GM12864 (cell line): ENCODE data around the gene LRRC38.

Source experiments
- DNase-seq: peaks from one replicate; pipeline ENCODE4 v3.0.0-alpha.2; 2011; ENCODE audit warnings: low read depth
- H3K4me3 ChIP-seq: 2 replicates; pipeline ENCODE4 v1.5.1; 2011; ENCODE audit warnings: mild to moderate bottlenecking, low read depth, low read length, control low read depth
- CTCF ChIP-seq: IDR thresholded peaks from 2 replicates; pipeline ENCODE4 v1.5.1; 2011; ENCODE audit warnings: low read depth, mild to moderate bottlenecking, moderate library complexity, low read length, control low read depth, inconsistent platforms; ENCODE audit errors: missing control alignments

Gene LRRC38

DNA sequence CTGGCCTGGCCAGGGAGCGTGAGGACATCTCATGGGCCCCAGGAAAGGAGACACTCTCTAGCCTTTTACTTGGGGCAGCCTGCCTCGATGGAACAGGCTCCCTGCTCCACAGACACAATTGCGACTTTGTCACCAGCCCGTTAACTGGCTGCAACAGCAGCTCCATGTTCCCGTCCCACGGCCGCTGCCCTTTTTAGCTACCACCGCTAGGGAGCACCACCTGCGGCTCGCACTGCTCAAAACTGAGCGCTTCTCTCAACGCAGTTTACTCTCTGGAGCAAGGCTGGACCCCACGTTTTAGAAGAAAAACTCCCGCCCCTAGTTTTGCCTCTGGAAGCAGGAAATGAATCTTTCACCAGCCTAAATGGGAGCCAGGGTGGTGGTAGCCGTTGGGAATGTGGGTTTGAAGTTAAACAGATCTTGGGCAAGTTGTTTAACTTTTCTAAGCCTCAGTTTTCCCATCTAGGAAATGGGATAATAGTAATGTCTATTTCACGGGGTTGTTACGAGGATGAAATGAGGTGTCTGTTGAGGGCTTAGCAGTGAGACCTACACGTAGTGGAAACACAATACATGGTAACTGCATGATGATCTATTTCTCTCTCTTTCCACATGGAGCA is 3.5 kb upstream of the LRRC38 start:
- no peak for DNase-seq
- TF ChIP-seq CTCF: peak; percentile 77
- no peak overlapping the region for H3K4me3 ChIP-seq

DNA sequence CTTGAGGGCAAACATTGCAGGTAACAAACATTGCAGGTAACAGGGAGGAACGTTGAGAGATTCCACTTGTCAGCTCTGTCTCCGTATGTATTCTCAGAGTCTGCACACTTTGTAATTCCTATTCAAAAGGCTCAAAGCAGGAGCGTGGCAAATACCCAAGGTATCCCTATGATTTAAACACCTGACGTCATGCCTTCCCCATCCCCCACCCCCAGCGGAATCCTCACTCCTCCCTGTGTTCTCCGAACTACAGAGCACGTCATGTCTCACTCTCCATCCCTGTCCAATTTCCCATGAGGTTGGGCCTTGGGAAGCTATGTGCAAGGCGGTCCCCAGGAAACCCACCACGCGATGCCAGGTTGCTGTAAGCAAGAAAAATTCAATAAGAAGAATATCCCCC is 2.8 kb upstream of the LRRC38 start:
- H3K4me3 ChIP-seq: no peak overlapping the region
- no peak for DNase-seq
- no peak for TF ChIP-seq CTCF

DNA sequence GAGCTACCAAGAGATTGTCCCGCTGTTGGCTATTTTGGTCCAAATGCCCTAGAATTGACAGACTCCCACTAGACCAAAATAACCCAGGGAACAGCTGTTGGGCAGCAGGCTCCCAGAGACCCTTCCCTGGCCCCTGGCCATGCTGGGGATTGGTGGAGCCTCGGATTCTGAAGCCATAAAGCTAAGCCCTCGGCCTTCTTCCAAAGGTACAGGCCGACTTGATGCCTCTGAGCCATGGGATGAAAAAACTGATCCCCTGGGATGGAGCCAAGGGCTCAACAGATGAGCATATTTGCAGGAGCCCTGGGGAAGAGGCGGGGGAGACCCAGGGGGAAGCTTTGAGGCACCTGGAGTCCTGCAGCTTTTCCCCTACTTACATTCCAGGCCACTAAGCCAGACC is 1.0 kb upstream of the LRRC38 start:
- H3K4me3 ChIP-seq: no peak overlapping the region
- TF ChIP-seq CTCF: no peak
- no peak for DNase-seq

DNA sequence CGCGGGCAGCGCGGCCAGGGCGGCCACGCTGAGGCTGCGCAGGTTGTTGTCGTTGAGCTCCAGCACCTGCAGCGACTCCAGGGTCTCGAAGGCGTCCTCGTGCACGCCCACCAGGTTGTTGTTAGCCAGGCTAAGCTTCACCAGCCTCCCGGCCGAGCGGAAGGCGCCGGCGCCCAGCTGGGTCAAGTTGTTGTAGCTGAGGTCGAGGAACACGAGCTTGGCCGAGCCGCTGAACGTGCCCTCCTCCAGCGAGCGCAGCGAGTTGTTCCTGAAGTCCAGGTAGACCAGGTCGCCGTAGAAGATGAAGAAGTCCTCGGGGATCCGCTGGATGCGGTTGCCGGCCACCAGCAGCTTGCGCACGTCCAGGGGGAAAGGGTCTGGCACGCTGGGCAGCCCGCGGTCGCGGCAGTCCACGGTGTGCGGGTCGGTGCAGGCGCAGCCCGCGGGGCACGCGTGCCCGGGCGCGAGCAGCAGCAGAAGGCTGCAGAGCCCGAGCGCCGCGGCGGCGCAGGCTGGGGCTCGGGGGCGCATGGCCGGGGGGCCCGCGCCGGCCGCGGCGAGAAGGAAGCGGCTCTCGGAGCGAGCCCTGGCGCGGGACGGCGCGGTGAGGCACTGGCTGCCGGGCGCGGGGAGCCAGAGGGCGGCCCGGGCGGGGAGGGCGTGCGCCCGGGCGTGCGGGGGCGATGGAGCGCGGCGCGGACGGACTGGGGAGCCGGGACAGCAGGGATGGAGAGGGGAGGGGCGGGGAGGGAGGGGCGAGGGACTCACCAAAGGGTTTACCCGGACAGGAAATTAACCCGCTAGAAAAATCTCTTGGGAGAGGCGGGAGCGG is 524 bp downstream of the LRRC38 start:
- DNase-seq: no peak
- no peak for TF ChIP-seq CTCF
- H3K4me3 ChIP-seq: no peak overlapping the region

GRCh38 chr1:13512472-13512871 is 1.3 kb downstream of the LRRC38 start:
- no peak overlapping the region for H3K4me3 ChIP-seq
- no peak for TF ChIP-seq CTCF
- no peak for DNase-seq

GRCh38 chr1:13510499-13510898 is 3.3 kb downstream of the LRRC38 start:
- no peak for TF ChIP-seq CTCF
- DNase-seq: no peak
- no peak overlapping the region for H3K4me3 ChIP-seq
